IPS-18c (cell line): Measurements from ENCODE around the gene TAPT1.

Source experiments
- H3K4me3 ChIP-seq: 2 replicates; pipeline ENCODE4 v1.7.0; 2013; ENCODE audit warnings: low read depth, mild to moderate bottlenecking, low read length, moderate library complexity; ENCODE audit not compliant: insufficient read depth
- H3K9me3 ChIP-seq: one replicate; pipeline ENCODE4 v1.6.1; 2013; ENCODE audit warnings: mild to moderate bottlenecking, low read length, moderate library complexity; ENCODE audit not compliant: control insufficient read depth, insufficient read depth

The TAPT1 gene

GRCh38 chr4:16131293-16131692, 95.0 kb downstream of the TAPT1 start:
- H3K4me3 ChIP-seq: no peak overlapping the region
- no peaks in the 10 kb centered on the region for H3K9me3 ChIP-seq

GRCh38 chr4:16129336-16129735, 96.9 kb downstream of the TAPT1 start:
- Histone ChIP-seq H3K4me3 (no peak overlapping the region), H3K9me3 (no peaks in the 10 kb centered on the region)

DNA sequence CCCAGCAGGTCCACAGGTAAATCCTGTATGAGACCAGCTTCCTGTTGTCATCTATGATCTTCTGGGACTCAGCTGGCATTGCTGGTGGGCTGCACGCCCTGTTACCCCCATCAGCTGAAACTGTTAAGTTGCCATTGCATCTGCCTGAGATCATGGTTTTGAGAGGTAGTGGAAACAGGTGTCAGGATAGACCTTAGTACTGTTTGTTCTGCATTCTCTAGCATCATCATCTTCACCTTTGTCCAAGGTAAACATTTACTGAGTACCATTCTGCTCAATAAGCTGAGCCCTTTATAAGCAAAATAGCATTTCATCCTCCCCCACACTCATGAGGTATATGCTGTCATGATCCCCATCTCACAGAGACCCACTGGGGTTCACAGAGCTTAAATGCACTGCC, 99.6 kb downstream of the TAPT1 start:
- Histone ChIP-seq H3K9me3 (no peaks in the 10 kb centered on the region), H3K4me3 (no peak overlapping the region)

- no peak overlapping the region for H3K4me3 ChIP-seq
- H3K9me3 ChIP-seq: no peaks in the 10 kb centered on the region
These were observed 100.5 kb downstream of the TAPT1 start for GRCh38 chr4:16125571-16126445.

- no peak overlapping the region for H3K4me3 ChIP-seq
- H3K9me3 ChIP-seq: no peaks in the 10 kb centered on the region
These were observed 102.0 kb downstream of the TAPT1 start for GRCh38 chr4:16124232-16124631.

GRCh38 chr4:16123356-16124084, 102.8 kb downstream of the TAPT1 start:
- no peak overlapping the region for H3K4me3 ChIP-seq
- no peaks in the 10 kb centered on the region for H3K9me3 ChIP-seq

DNA sequence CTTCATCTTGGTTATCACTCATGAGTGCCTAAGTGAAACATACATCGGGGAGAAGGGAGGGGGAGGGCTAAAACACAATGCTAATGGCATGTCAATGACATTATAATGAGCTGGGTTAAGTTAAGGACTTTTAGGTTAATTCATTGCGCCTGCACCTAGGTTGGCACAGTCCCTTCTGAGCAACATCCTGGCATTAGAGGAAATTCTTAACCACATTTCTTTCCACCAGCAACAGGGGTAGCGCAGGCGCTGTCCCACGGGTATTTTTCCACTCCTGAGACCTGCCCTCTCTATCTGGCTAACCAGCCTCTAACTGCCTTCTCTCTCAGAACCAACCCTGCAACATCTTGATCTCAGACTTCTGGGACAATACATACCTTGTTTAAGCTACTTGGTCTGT, 103.5 kb downstream of the TAPT1 start:
- Histone ChIP-seq H3K4me3 (no peak overlapping the region), H3K9me3 (no peaks in the 10 kb centered on the region)

DNA sequence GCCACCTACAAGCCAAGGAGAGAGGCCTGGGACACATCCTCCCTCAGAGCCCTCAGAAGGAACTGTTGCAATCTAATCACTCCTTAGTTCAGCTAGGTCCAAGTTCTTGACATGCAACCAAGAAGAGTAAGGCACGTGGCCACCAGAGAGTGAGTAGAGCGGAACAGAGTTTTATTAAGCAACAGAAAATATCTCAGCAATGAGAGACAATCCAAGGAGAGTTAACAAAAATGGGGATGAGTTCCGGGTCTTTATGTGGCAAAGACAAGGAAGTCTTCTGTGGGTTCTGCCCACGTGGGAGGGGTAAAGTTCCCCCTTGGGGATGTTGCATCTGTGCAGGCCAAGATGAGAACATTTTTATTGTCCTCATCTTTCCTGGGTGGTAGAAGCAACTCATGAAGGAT, 104.0 kb downstream of the TAPT1 start:
- no peak overlapping the region for H3K4me3 ChIP-seq
- no peaks in the 10 kb centered on the region for H3K9me3 ChIP-seq

DNA sequence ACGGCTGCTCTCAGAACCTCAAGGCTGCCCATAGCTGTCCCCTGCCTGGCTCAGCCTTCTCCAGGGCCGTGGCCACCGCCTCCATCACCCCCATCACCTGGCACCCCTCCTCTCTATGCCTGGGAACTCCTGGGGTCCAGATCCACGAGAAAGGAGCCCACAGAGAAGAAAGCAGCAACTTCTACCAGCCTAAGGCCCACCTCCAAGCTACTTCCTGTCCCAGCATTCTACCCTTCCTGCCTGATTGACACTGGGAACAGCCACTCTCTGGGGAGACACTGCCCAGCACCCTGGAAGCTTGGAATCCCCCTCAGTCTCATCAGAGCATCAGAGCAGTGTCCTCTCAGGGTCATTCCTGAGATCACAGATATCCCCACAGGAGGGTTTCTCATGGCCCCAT, 105.6 kb downstream of the TAPT1 start:
- Histone ChIP-seq H3K4me3 (no peak overlapping the region), H3K9me3 (no peaks in the 10 kb centered on the region)

DNA sequence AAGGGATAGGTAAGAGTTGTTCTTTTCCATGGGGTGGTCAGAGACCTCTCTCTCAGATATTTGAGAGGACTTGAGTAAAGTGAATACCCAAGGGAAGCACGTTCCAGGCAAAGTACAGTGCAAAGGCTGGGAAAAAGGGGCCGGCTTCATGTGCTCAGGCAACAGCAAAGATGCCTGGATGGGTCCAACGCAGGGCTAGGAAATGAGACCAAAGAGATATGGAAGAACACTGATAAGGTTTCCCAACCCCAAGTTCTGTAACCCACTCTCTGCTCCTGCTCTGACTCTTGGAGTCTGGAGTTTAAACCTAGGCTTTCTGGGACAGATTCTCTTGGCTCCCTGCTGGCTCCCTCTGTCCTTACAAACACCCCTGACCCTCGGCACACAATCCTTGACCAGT, 106.3 kb downstream of the TAPT1 start:
- Histone ChIP-seq H3K9me3 (no peaks in the 10 kb centered on the region), H3K4me3 (no peak overlapping the region)

DNA sequence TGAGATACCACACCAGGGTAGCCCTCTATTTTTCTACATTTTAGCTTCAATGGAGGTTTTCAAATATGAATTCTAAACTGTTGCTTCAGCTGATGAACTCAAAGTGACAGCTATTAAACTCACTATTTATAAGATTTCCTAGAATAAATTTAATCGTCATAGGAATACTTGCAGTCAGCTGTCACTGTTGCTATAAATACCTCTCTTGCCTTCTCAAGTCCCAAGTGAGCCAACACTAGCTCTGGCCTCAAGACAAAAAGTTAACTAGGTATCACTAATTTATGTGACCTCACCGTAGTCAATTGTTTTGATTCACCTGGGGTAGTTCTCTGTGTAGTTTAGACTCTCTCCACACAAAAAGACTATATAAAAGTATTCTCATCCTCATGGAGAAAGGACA, 108.2 kb downstream of the TAPT1 start:
- no peak overlapping the region for H3K4me3 ChIP-seq
- no peaks in the 10 kb centered on the region for H3K9me3 ChIP-seq

GRCh38 chr4:16117164-16117563, 109.1 kb downstream of the TAPT1 start:
- Histone ChIP-seq H3K4me3 (no peak overlapping the region), H3K9me3 (no peaks in the 10 kb centered on the region)

DNA sequence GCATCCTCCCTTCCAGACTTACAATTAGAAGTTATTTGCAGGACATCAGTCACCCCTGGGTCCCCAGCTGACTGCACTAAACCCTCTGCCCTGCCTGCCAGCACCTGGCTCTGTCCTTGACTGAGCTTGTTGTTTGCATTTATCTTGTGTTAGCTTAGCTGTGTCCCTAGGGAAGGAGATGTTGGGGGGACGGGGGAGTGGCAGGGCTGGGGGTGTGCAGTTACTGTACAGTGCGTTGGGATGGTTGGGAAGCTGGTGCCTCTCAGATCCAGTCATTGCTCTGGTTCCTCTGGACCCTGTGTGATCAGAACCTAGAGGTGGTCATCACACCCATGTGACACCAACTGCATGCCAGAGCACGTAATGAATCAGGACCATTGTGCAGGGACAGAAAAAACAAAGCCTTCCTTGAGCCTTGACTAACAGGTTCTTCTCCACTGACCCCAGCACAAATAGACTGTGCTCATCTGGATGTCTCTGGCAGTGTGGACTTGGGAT, 109.7 kb downstream of the TAPT1 start:
- no peak overlapping the region for H3K4me3 ChIP-seq
- H3K9me3 ChIP-seq: no peaks in the 10 kb centered on the region

DNA sequence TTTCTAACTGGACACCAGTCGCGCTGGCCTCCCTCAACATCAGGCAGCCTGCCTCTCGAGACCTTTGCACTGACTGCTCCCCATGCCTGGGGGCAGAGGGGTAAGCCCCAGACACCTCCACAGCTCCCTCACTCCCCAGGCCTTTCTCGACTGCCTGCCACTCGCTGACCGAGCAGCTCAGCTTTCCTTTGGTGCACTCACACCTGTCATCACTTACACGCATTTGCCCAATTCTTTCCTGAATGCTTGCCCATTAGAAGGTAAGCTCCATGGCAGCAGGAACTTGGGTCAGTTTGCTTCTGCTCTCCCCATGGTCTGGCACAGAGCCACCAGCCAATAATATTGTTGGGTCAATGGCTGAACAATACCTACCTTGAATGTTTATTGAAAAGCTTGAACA, 110.3 kb downstream of the TAPT1 start:
- H3K4me3 ChIP-seq: no peak overlapping the region
- no peaks in the 10 kb centered on the region for H3K9me3 ChIP-seq

- H3K9me3 ChIP-seq: no peaks in the 10 kb centered on the region
- no peak overlapping the region for H3K4me3 ChIP-seq
These were observed 111.7 kb downstream of the TAPT1 start for GRCh38 chr4:16114546-16114945.

- Histone ChIP-seq H3K4me3 (no peak overlapping the region), H3K9me3 (no peaks in the 10 kb centered on the region)
These were observed 112.5 kb downstream of the TAPT1 start for GRCh38 chr4:16113741-16114140.

DNA sequence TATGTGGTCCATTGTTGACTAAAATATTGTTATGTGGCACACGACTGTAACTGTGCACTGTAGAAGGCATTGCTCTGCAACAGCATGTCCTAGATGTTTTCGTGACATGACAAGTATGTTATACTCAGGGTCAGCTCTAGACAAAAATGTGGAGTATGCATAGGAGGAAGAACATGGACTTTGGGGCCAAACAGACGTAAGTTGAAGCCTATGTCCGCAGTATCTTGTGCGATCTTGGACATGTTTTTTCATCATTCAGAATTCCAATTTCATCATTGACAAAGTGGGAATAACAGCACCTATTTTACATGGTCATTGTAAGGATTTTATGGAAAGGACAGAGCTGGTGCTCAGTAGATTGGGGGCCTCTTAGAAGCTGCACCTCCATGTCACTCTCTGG, 114.7 kb downstream of the TAPT1 start:
- Histone ChIP-seq H3K9me3 (no peaks in the 10 kb centered on the region), H3K4me3 (no peak overlapping the region)

GRCh38 chr4:16110661-16111290, 115.5 kb downstream of the TAPT1 start:
- H3K9me3 ChIP-seq: no peaks in the 10 kb centered on the region

More at GRCh38 chr4:16110661-16111290, 115.5 kb downstream of the TAPT1 start:
- H3K4me3 ChIP-seq: no peak overlapping the region
